HCT116 (cell line): ENCODE measurements around the gene SFXN3. TPM values are rescaled to one million over a fixed set of nuclear protein-coding genes. Genes with fewer than 3 reads are reported as not detected.
A peak's percentile ranks its signal among the peaks of the same experiment; 100 is the strongest.

Experiments used
- ATAC-seq: fragments of 200-7000 bp; cut with Tn5 transposase; 2 replicates; pipeline ENCODE4 v1.9.1; 2020; ENCODE audit warnings: mild to moderate bottlenecking, moderate library complexity
- BruUV-seq: library from RNA; stranded (reverse); fragments of 400-500 nt; replicated peaks from 2 replicates; lab custom pipeline; 2021; lab: Mats Ljungman, UMichigan
- CTCF ChIA-PET: fragments of 300-600 bp; sonication (Branson Sonifier 250); formaldehyde crosslinking; loops from one replicate; lab custom pipeline; 2021; ENCODE audit warnings: antibody characterized with exemption; lab: Charles Lee
- POLR2A ChIA-PET: fragments of 300-600, 350-600 bp; sonication (Branson Sonifier 250); formaldehyde crosslinking; loops from one replicate; lab custom pipeline; 2021; ENCODE audit warnings: antibody characterized with exemption; lab: Charles Lee
- RAD21 ChIA-PET, 2 experiments: fragments of 300-600 bp; sonication (Branson Sonifier 250); formaldehyde crosslinking; loops; one replicate each; lab custom pipeline; 2023; ENCODE audit warnings: low total read pairs in 2 of 2; ENCODE audit not compliant: uncharacterized antibody in 2 of 2, unreplicated experiment in 2 of 2, low non-redundant PET in 1 of 2; lab: Charles Lee
- DNase-seq: peaks from one replicate; pipeline ENCODE4 v3.0.0-alpha.2; 2010; ENCODE audit warnings: low read depth, low spot score
- H2AFZ ChIP-seq: fragments of 200-600 bp; shearing (Covaris generic), sonication (generic); 2 replicates; pipeline ENCODE4 v1.6.1; 2017; ENCODE audit warnings: low read depth, mixed run types, mixed read lengths, antibody characterized with exemption, low read length; ENCODE audit not compliant: poor library complexity, severe bottlenecking
- H3K27ac ChIP-seq: 2 replicates; pipeline ENCODE4 v1.5.1; 2012; ENCODE audit warnings: low read depth, low read length
- H3K27me3 ChIP-seq: fragments of 200-600 bp; sonication (generic); 2 replicates; pipeline ENCODE4 v1.6.1; 2016; ENCODE audit warnings: mixed run types, low read length, mixed read lengths; ENCODE audit not compliant: insufficient read depth
- H3K36me3 ChIP-seq, 2 experiments: fragments of 200-500 bp in 1 of 2; fragments of 200-600 bp in 1 of 2; sonication (Bioruptor generic) in 1 of 2; sonication (generic) in 1 of 2; 2 replicates each; pipeline versions ENCODE4 v1.5.1 to v1.6.1; 2014 to 2016; ENCODE audit warnings: low read length in 2 of 2, inconsistent platforms in 1 of 2, mixed read lengths in 1 of 2, mixed run types in 1 of 2; ENCODE audit not compliant: insufficient read depth in 2 of 2, control insufficient read depth in 1 of 2
- H3K4me1 ChIP-seq, 2 experiments: fragments of 200-600 bp in 1 of 2; sonication (generic) in 1 of 2; 2 replicates each; pipeline versions ENCODE4 v1.5.1 to v1.6.1; 2012 to 2017; ENCODE audit warnings: low read length in 2 of 2, inconsistent platforms in 1 of 2, mild to moderate bottlenecking in 1 of 2, mixed read lengths in 1 of 2, mixed run types in 1 of 2, moderate library complexity in 1 of 2; ENCODE audit not compliant: insufficient read depth in 2 of 2, control insufficient read depth in 1 of 2
- H3K4me2 ChIP-seq: fragments of 200-600 bp; sonication (generic); 2 replicates; pipeline ENCODE4 v1.6.1; 2017; ENCODE audit warnings: mixed run types, low read length, mixed read lengths
- H3K4me3 ChIP-seq, 2 experiments: fragments of 200-600 bp in 1 of 2; sonication (generic) in 1 of 2; replicated peaks in 1 of 2; 2 replicates each; pipeline ENCODE4 v1.5.1; 2011 to 2016; ENCODE audit warnings: low read length in 2 of 2, control low read depth in 1 of 2, low read depth in 1 of 2, mild to moderate bottlenecking in 1 of 2, mixed read lengths in 1 of 2, mixed run types in 1 of 2
- H3K79me2 ChIP-seq: fragments of 200-600 bp; sonication (generic); 2 replicates; pipeline ENCODE4 v1.6.1; 2017; ENCODE audit warnings: mild to moderate bottlenecking, mixed run types, low read length, moderate library complexity, mixed read lengths; ENCODE audit not compliant: insufficient read depth
- H3K9ac ChIP-seq: fragments of 200-600 bp; sonication (generic); 2 replicates; pipeline ENCODE4 v1.6.1; 2016; ENCODE audit warnings: low read length, mixed read lengths
- H3K9me2 ChIP-seq: fragments of 200-600 bp; sonication (generic), shearing (Covaris generic); 2 replicates; pipeline ENCODE4 v1.6.1; 2017; ENCODE audit warnings: mixed run types, mild to moderate bottlenecking, moderate library complexity; ENCODE audit not compliant: insufficient read depth
- H3K9me3 ChIP-seq, 2 experiments: fragments of 200-500 bp in 1 of 2; fragments of 200-600 bp in 1 of 2; sonication (Bioruptor generic) in 1 of 2; sonication (generic) in 1 of 2; 2 replicates each; pipeline ENCODE4 v1.6.1; 2014 to 2017; ENCODE audit warnings: low read length in 2 of 2, mixed read lengths in 2 of 2, inconsistent platforms in 1 of 2, low read depth in 1 of 2, mild to moderate bottlenecking in 1 of 2, mixed run types in 1 of 2, moderate library complexity in 1 of 2; ENCODE audit not compliant: control insufficient read depth in 1 of 2, insufficient read depth in 1 of 2
- H4K20me1 ChIP-seq: fragments of 200-600 bp; sonication (generic), shearing (Covaris generic); 2 replicates; pipeline ENCODE4 v1.6.1; 2017; ENCODE audit warnings: mixed run types, mild to moderate bottlenecking, moderate library complexity; ENCODE audit not compliant: insufficient read depth
- EZH2 ChIP-seq: fragments of 200-600 bp; sonication (generic); IDR thresholded peaks from 2 replicates; pipeline ENCODE4 v1.6.1; 2017; ENCODE audit warnings: antibody characterized with exemption, mixed run types
- JUND ChIP-seq: IDR thresholded peaks from 2 replicates; pipeline ENCODE4 v1.6.1; 2012
- POLR2A ChIP-seq: IDR thresholded peaks from 2 replicates; pipeline ENCODE4 v1.7.0; 2011; ENCODE audit warnings: borderline replicate concordance; ENCODE audit not compliant: insufficient read depth, insufficient read length; ENCODE audit errors: extremely low read depth
- ZFX ChIP-seq: fragments of 450-650 bp; IDR thresholded peaks from 2 replicates; pipeline ENCODE4 v1.6.1; 2017
- intact Hi-C: fragments of 100-400 bp; cut with micrococcal nuclease; formaldehyde crosslinking; loops from 2 replicates; pipeline ENCODE4 v1.10.0; 2022
- total RNA-seq: library from RNA; stranded (reverse); gene quantifications from one replicate; pipeline ENCODE4 v1.2.1, GENCODE V29; 2021; ENCODE audit not compliant: unreplicated experiment

SFXN3 gene
- total RNA-seq, 1 experiment from 2014 or later, result 52.5 TPM

DNA sequence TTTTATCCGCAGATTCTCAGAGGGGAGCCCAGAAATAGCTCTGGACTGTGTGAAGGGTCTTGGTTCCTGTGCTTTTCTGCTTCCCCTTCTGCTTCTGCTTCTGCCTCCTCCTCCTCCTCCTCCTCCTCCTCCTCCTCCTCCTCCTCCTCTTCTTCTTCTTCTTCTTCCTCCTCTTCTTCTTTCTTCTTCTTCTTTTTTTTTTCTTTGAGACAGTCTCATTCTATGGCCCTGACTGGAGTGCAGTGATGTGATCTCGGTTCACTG lies 11.7 kb upstream of the SFXN3 start:
- H2AFZ ChIP-seq, result peak overlapping the region; percentile 56
- intact Hi-C loops, result loop anchor here (2.0 to 10.0 kb wide), 3 partner anchors 47 to 675 kb away; partner anchors contain the start of genes PAX2 and SCD
- TF ChIP-seq EZH2, result no peak
- peaks cover 3 to 24% of the 10 kb centered on the region in 2 experiments; a peak in 3 of 4 replicates for H3K4me1 ChIP-seq
- no peaks in the 10 kb centered on the region for H3K9me2 ChIP-seq
- no peaks in the 10 kb centered on the region for H3K27me3 ChIP-seq
- no peaks in the 10 kb centered on the region for H4K20me1 ChIP-seq
- H3K4me3 ChIP-seq, result peak overlapping the region in 1 of 2 experiments; percentile 38; a peak in 1 of 4 replicates
- ATAC-seq, result no peak
- no peaks in the 10 kb centered on the region for H3K9me3 ChIP-seq
- DNase-seq, result no peak
- no peak overlapping the region for H3K27ac ChIP-seq
- POLR2A ChIA-PET, result interaction anchor here (0.8 to 1.5 kb wide), 3 partner anchors 12 to 48 kb away, joined by 3 to 5 read pairs (median 3); no protein-coding TSS in a partner anchor
- H3K79me2 ChIP-seq, result no peaks in the 10 kb centered on the region
- no TSS peak for BruUV-seq
- RAD21 ChIA-PET, result interaction anchor here (0.6 to 2.0 kb wide), 8 partner anchors 20 to 123 kb away, joined by 3 to 9 read pairs (median 6); no protein-coding TSS in a partner anchor
- peak overlapping the region; percentile 56; the same call in 1 of the 2 replicates for H3K9ac ChIP-seq
- H3K36me3 ChIP-seq, result no peaks in the 10 kb centered on the region
- H3K4me2 ChIP-seq, result peak overlapping the region; percentile 65
- CTCF ChIA-PET, result interaction anchor here (0.6 to 4.0 kb wide), 22 partner anchors 8 to 760 kb away, joined by 3 to 44 read pairs (median 6); partner anchors contain the start of genes KAZALD1, LZTS2, PDZD7 and SFXN3

DNA sequence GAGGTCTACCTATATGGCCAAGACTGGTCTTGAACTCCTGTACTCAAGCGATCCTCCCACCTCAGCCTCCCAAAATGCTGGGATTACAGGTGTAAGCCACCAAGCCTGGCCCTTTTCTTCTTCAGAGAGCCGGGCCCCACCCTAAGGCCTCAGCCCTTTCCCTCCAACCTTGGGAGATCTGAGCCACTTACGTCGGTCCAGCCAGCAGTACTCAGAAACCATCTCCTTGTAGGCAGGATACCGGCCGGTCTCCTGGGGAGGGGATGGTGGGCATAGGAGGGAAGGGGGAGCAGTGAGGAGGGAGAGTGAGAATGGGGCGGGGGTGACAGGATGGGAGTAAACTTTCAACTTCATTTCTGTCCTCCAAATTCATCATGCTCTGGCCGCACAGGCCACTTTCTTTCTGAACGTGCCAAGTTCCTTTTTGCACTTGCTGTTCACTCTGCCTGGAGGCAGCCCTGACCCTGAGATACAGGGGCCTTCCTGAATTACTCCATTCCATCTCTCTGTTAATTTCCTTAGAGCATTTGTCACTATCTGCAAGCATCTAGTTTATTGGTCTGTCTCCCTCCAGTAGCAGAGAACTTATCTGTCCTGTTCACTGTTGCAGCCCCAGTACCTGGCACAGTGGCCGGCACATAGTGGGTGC lies 10.5 kb upstream of the SFXN3 start:
- ChIA-PET POLR2A (interaction anchor here (1.5 kb wide), 1 partner anchor 11 kb away, joined by 5 read pairs; no protein-coding TSS in a partner anchor), CTCF (interaction anchor here (2.0 to 4.0 kb wide), 5 partner anchors 21 to 46 kb away, joined by 8 to 30 read pairs (median 19); partner anchors contain the start of gene LZTS2), RAD21 (interaction anchor here in 1 of 2 experiments (0.6 kb wide), 1 partner anchor 81 kb away, joined by 3 read pairs; no protein-coding TSS in a partner anchor)
- H3K9me2 ChIP-seq, result no peaks in the 10 kb centered on the region
- H3K27me3 ChIP-seq, result no peaks in the 10 kb centered on the region
- no peaks in the 10 kb centered on the region for H3K9me3 ChIP-seq
- no peak overlapping the region for H3K9ac ChIP-seq
- ATAC-seq (no peak), DNase-seq (no peak)
- H3K36me3 ChIP-seq, result no peaks in the 10 kb centered on the region
- no peaks in the 10 kb centered on the region for H3K79me2 ChIP-seq
- peaks cover 0 to 13% of the 10 kb centered on the region in 2 experiments; a peak in 3 of 4 replicates for H3K4me1 ChIP-seq
- no peak overlapping the region for H2AFZ ChIP-seq
- no peak overlapping the region for H3K4me3 ChIP-seq
- BruUV-seq, result no TSS peak
- H3K27ac ChIP-seq, result no peak overlapping the region
- H3K4me2 ChIP-seq, result no peak overlapping the region
- intact Hi-C loops, result no loop called here
- H4K20me1 ChIP-seq, result no peaks in the 10 kb centered on the region
- no peak for TF ChIP-seq JUND
- TF ChIP-seq POLR2A, result no peak
- no peak for TF ChIP-seq ZFX
